Lung microvascular endothelial cell (primary cell): ENCODE results near the gene MIDN. TPM values are rescaled to one million over a fixed set of nuclear protein-coding genes. Genes with fewer than 3 reads are reported as not detected.

Source experiments
- DNase-seq, 2 donors: peaks; one replicate each; pipeline versions ENCODE4 v3.0.0 to v3.0.0-alpha.2; 2010; ENCODE audit warnings: low read depth in 2 of 2
- total RNA-seq: library from RNA; depleted of rRNA; stranded (reverse); fragments of >200 nt; gene quantifications from 2 replicates; pipeline ENCODE4 v1.2.1, GENCODE V29; 2014

MIDN gene
- total RNA-seq, 1 donor from 2014 or later: 3.2 TPM

GRCh38 chr19:1269478-1270212 is 21.3 kb downstream of the MIDN start:
- peak; percentile 87 to 92 for DNase-seq

GRCh38 chr19:1270213-1270853 is 21.9 kb downstream of the MIDN start:
- no peak for DNase-seq

GRCh38 chr19:1270854-1271527 is 22.6 kb downstream of the MIDN start:
- no peak for DNase-seq

- DNase-seq: no peak
Measured at GRCh38 chr19:1271528-1272422, 23.4 kb downstream of the MIDN start.

GRCh38 chr19:1272423-1273262 is 24.3 kb downstream of the MIDN start:
- no peak for DNase-seq

- DNase-seq: no peak
Measured at GRCh38 chr19:1273263-1274041, 25.1 kb downstream of the MIDN start.

- no peak for DNase-seq
Measured at GRCh38 chr19:1274081-1274851, 25.9 kb downstream of the MIDN start.

- no peak for DNase-seq
Measured at GRCh38 chr19:1274852-1275259, 26.5 kb downstream of the MIDN start.

- DNase-seq: peak; percentile 98
Measured at GRCh38 chr19:1275260-1275975, 27.0 kb downstream of the MIDN start, which contains the start of gene FAM174C. Gene FAM174C (plus strand): TSS chr19:1275530. CDS start chr19:1275550, 20 bp downstream.

- no peak for DNase-seq
Measured at GRCh38 chr19:1275976-1276627, 27.7 kb downstream of the MIDN start.

GRCh38 chr19:1276628-1277022 is 28.2 kb downstream of the MIDN start:
- DNase-seq: peak in 1 of 2 donors; percentile 43

- no peak for DNase-seq
Measured at GRCh38 chr19:1277061-1277460, 28.7 kb downstream of the MIDN start.

- no peak for DNase-seq
Measured at GRCh38 chr19:1278074-1278473, 29.7 kb downstream of the MIDN start.

GRCh38 chr19:1278713-1279660 is 30.6 kb downstream of the MIDN start:
- no peak for DNase-seq

- DNase-seq: peak; percentile 84 to 89
Measured at GRCh38 chr19:1279782-1280341, 31.5 kb downstream of the MIDN start.
